Adrenal gland (tissue), 12 donors: ENCODE results near the gene PELI2. TPM values are rescaled to one million over a fixed set of nuclear protein-coding genes. Genes with fewer than 3 reads are reported as not detected.

Source experiments
- DNase-seq, 7 donors: peaks; one replicate each; pipeline ENCODE4 v3.0.0-alpha.2; 2019 to 2020
- H3K27ac ChIP-seq, 5 donors: fragments of 200-600 bp; sonication (generic) in 4 of 5; 1 replicate in 3 of 5; 2 replicates in 2 of 5; pipeline versions ENCODE4 v1.5.1 to v1.8.0; 2016 to 2020; ENCODE audit warnings: mild to moderate bottlenecking in 1 of 5
- H3K27me3 ChIP-seq: fragments of 200-600 bp; 2 replicates; pipeline ENCODE4 v1.8.0; 2021
- H3K36me3 ChIP-seq, 2 donors: fragments of 200-600 bp; replicated peaks in 1 of 2; 1 replicate in 1 of 2; 2 replicates in 1 of 2; pipeline versions ENCODE4 v1.5.1 to v1.8.0; 2018 to 2022
- H3K4me1 ChIP-seq, 2 donors: fragments of 200-600 bp; replicated peaks in 1 of 2; 1 replicate in 1 of 2; 2 replicates in 1 of 2; pipeline versions ENCODE4 v1.5.1 to v1.8.0; 2018 to 2021
- H3K4me3 ChIP-seq, 4 donors: fragments of 200-600 bp; sonication (generic) in 3 of 4; one replicate each; pipeline ENCODE4 v1.5.1; 2016 to 2018
- H3K9me3 ChIP-seq, 3 donors: fragments of 200-600 bp; sonication (generic) in 1 of 3; replicated peaks in 1 of 3; 1 replicate in 2 of 3; 2 replicates in 1 of 3; pipeline versions ENCODE4 v1.5.1 to v1.8.0; 2016 to 2021
- CTCF ChIP-seq, 6 experiments: fragments of 450-650 bp in 4 of 6; fragments of 200-600 bp in 2 of 6; sonication (generic) in 1 of 6; IDR thresholded peaks; 1 replicate in 5 of 6; 2 replicates in 1 of 6; pipeline versions ENCODE4 v1.5.1 to v1.8.0; 2016 to 2021; ENCODE audit warnings: antibody characterized with exemption in 6 of 6, mild to moderate bottlenecking in 2 of 6, moderate library complexity in 1 of 6
- POLR2A ChIP-seq, 2 donors: fragments of 450-650 bp; IDR thresholded peaks; one replicate each; pipeline ENCODE4 v1.6.1; 2017; ENCODE audit warnings: antibody characterized with exemption in 2 of 2, mild to moderate bottlenecking in 2 of 2, moderate library complexity in 1 of 2
- WGBS, 4 donors: extraction: QIAGEN DNeasy Blood & Tissue Kit in 2 of 4; methylation state at CpG; one replicate each; pipeline versions ENCODE4 v1.1.5 to v1.1.7; 2013 to 2017; 5-methylcytosine and 5-hydroxymethylcytosine counted together
- intact Hi-C, 2 donors: fragments of 100-400 bp; cut with DNase I; formaldehyde crosslinking; loops; one replicate each; pipeline versions ENCODE4 v1.14.1 to v1.15.0; 2022 to 2023
- polyA plus RNA-seq, 3 donors: library from polyadenylated mRNA; stranded (reverse); fragments of 200-250 nt in 2 of 3; fragments of 350-450 nt in 1 of 3; fragmentation: Illumina TruSeq in 1 of 3; extraction: RNeasy Lipid Tissue Mini Kit (QIAGEN cat#74804) in 1 of 3; gene quantifications; one replicate each; pipeline ENCODE4 v1.2.3, GENCODE V29; 2013 to 2014
- total RNA-seq, 9 donors: library from RNA; depleted of rRNA in 4 of 9; stranded (reverse); fragments of >200 nt in 4 of 9; fragments of 120-200 nt in 1 of 9; fragmentation: NEBNext Ultra II Directional in 1 of 9; extraction: Animal tissue kit (Norgen Biotek cat#: 25700) in 1 of 9; gene quantifications; one replicate each; pipeline versions ENCODE4 v1.1.0 to v1.2.4, GENCODE V29; 2013 to 2023
- donor health status: healthy with polysubstance abuse.
- donor health status: Bipolar disorder and iron deficiency.
- donor health status: DM: yes; HTN: yes; CAD: no.
- donor health status: DM: no; HTN: no; CAD: no.
- donor health status: DM: no; HTN: no; CAD: no.
- donor health status: DM: yes; HTN: yes; CAD: no.

The PELI2 gene
- total and polyA plus RNA-seq, 12 donors = 1.4 to 14.1 (median 5.9) TPM

- TF ChIP-seq POLR2A (IDR thresholded peaks at IDR 0.05) = no peak
- TF ChIP-seq CTCF (IDR thresholded peaks at IDR 0.05) = no peak
- DNase-seq = no peak
- intact Hi-C loops = no loop called here
Observed at GRCh38 chr14:56237398-56237797, 119.2 kb downstream of the PELI2 start.

GRCh38 chr14:56241461-56241860 is 123.2 kb downstream of the PELI2 start:
- TF ChIP-seq POLR2A (IDR thresholded peaks at IDR 0.05) (no peak), CTCF (IDR thresholded peaks at IDR 0.05) (no peak)
- Histone ChIP-seq H3K27ac (no peak overlapping the region), H3K4me3 (no peak overlapping the region), H3K9me3 (no peaks in the 10 kb centered on the region), H3K27me3 (no peaks in the 10 kb centered on the region), H3K4me1 (no peaks in the 10 kb centered on the region), H3K36me3 (no peaks in the 10 kb centered on the region)
- WGBS, 4 donors = 90 to 97% (median 94%) methylated on average over 6 of the region's 6 CpGs
- intact Hi-C loops = no loop called here
- no peak for DNase-seq

More at GRCh38 chr14:56237398-56237797, 119.2 kb downstream of the PELI2 start:
- Histone ChIP-seq H3K4me1 (no peaks in the 10 kb centered on the region), H3K4me3 (no peak overlapping the region), H3K36me3 (no peaks in the 10 kb centered on the region), H3K9me3 (no peaks in the 10 kb centered on the region), H3K27me3 (no peaks in the 10 kb centered on the region), H3K27ac (no peak overlapping the region)
- 38 to 56% (median 44%) methylated on average over 2 of the region's 2 CpGs for WGBS, 4 donors

GRCh38 chr14:56243110-56243509 is 124.9 kb downstream of the PELI2 start:
- H3K4me1 ChIP-seq = no peaks in the 10 kb centered on the region
- no peak for DNase-seq
- no peak overlapping the region for H3K4me3 ChIP-seq
- no peaks in the 10 kb centered on the region for H3K9me3 ChIP-seq
- H3K27me3 ChIP-seq = no peaks in the 10 kb centered on the region
- 62 to 79% (median 75%) methylated on average over 2 of the region's 2 CpGs for WGBS, 4 donors
- H3K36me3 ChIP-seq = no peaks in the 10 kb centered on the region
- H3K27ac ChIP-seq = no peak overlapping the region
- intact Hi-C loops = no loop called here
- no peak for TF ChIP-seq POLR2A (IDR thresholded peaks at IDR 0.05)
- no peak for TF ChIP-seq CTCF (IDR thresholded peaks at IDR 0.05)

- WGBS, 4 donors = 62 to 72% (median 66%) methylated on average over 5 of the region's 5 CpGs
Observed at GRCh38 chr14:56244138-56244789, 126.1 kb downstream of the PELI2 start.

More at GRCh38 chr14:56244138-56244789, 126.1 kb downstream of the PELI2 start:
- H3K4me1 ChIP-seq = no peaks in the 10 kb centered on the region
- no peak overlapping the region for H3K4me3 ChIP-seq
- intact Hi-C loops = no loop called here
- no peaks in the 10 kb centered on the region for H3K27me3 ChIP-seq
- H3K9me3 ChIP-seq = no peaks in the 10 kb centered on the region
- H3K27ac ChIP-seq = no peak overlapping the region
- no peaks in the 10 kb centered on the region for H3K36me3 ChIP-seq
- DNase-seq = no peak
- no peak for TF ChIP-seq CTCF (IDR thresholded peaks at IDR 0.05)
- TF ChIP-seq POLR2A (IDR thresholded peaks at IDR 0.05) = no peak
